Muscle of arm (tissue), 14 donors: ENCODE results near the gene ANO10. TPM values are rescaled to one million over a fixed set of nuclear protein-coding genes. Genes with fewer than 3 reads are reported as not detected.
"Not testable (repeated sequence)": the region's sequence is repeated elsewhere in the genome, so short reads cannot be mapped to it uniquely, and the experiment has no call there.

ENCODE experiments used
- DNase-seq: peaks from one replicate; pipeline ENCODE4 v3.0.0-alpha.2; 2013
- long read RNA-seq, 11 donors: transcript quantifications; one replicate each; lab custom pipeline, GENCODE V29; 2026
- polyA plus RNA-seq, 12 donors: library from polyadenylated mRNA; unstranded; fragments of 120-200 nt; gene quantifications; one replicate each; pipeline ENCODE4 v1.2.1, GENCODE V29; 2013; ENCODE audit not compliant: insufficient read length in 12 of 12

Gene ANO10, protein sequence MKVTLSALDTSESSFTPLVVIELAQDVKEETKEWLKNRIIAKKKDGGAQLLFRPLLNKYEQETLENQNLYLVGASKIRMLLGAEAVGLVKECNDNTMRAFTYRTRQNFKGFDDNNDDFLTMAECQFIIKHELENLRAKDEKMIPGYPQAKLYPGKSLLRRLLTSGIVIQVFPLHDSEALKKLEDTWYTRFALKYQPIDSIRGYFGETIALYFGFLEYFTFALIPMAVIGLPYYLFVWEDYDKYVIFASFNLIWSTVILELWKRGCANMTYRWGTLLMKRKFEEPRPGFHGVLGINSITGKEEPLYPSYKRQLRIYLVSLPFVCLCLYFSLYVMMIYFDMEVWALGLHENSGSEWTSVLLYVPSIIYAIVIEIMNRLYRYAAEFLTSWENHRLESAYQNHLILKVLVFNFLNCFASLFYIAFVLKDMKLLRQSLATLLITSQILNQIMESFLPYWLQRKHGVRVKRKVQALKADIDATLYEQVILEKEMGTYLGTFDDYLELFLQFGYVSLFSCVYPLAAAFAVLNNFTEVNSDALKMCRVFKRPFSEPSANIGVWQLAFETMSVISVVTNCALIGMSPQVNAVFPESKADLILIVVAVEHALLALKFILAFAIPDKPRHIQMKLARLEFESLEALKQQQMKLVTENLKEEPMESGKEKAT
- 10 to 100 TPM in 11 of 12 donors, not detected in 1; 15.1 to 30.8 (median 22.2) TPM for polyA plus RNA-seq
- long read RNA-seq, donor 1, partial matches to known transcripts, result 38 of 49 reads
- long read RNA-seq, donor 1, other reads (novel, unspliced or antisense), result 9 of 49 reads
- long read RNA-seq, donor 2, partial matches to known transcripts, result 0 of 2 reads
- long read RNA-seq, donor 2, other reads (novel, unspliced or antisense), result 0 of 2 reads
- long read RNA-seq, donor 3, partial matches to known transcripts, result 0 of 1 reads
- long read RNA-seq, donor 3, other reads (novel, unspliced or antisense), result 0 of 1 reads
- long read RNA-seq, donor 4, partial matches to known transcripts, result 0 of 2 reads
- long read RNA-seq, donor 4, other reads (novel, unspliced or antisense), result 0 of 2 reads
- long read RNA-seq, donor 5, partial matches to known transcripts, result 0 of 5 reads
- long read RNA-seq, donor 5, other reads (novel, unspliced or antisense), result 0 of 5 reads
- long read RNA-seq, donor 6, result 0 reads
- long read RNA-seq, donor 7, partial matches to known transcripts, result 0 of 2 reads
- long read RNA-seq, donor 7, other reads (novel, unspliced or antisense), result 0 of 2 reads
- long read RNA-seq, donor 8, partial matches to known transcripts, result 0 of 3 reads
- long read RNA-seq, donor 8, other reads (novel, unspliced or antisense), result 0 of 3 reads
- long read RNA-seq, donor 9, partial matches to known transcripts, result 0 of 1 reads
- long read RNA-seq, donor 9, other reads (novel, unspliced or antisense), result 0 of 1 reads
- long read RNA-seq, donor 10, partial matches to known transcripts, result 0 of 2 reads
- long read RNA-seq, donor 10, other reads (novel, unspliced or antisense), result 0 of 2 reads
- long read RNA-seq, donor 11, partial matches to known transcripts, result 0 of 1 reads
- long read RNA-seq, donor 11, other reads (novel, unspliced or antisense), result 0 of 1 reads

DNA sequence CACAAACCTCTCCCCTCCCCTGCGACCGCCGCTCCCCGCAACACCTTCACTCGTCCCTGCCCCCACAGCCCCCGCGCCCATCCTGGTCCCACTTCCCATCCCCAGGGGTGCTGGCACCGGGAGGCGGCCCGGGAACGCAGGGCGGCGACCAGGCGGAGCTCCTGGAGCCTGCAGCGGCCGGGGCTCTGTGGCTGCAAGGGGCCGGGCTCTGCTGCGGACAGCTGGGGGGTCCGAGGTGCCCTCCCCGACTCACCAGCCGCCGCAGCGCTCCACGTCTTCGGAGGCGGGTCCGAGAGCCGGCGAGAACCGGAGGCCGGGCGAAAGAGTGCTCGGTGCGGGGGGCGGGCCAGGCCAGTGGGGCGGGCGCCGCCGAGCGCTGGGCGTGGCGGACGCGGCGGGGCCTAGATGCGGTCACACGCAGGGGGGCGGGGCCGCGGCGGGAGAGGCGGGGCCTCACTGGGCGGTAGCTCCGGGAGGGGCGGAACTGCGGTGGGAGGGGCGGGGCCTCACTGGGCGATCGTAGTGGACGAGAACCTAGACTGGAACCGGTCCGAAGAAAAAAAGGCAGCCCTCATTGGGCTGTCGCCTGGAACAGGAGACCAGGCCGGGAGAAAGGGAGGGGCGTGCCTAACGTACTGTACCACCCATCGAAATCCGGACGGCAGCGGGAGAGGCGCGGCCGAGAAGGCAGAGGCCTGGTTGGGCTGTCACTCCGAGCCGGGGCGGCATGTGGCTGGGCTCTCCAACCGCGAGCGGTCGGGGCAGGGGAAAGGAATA, at the start of gene ANO10:
Gene ANO10 (minus strand): TSS at position 356 of the 777 bp plus-strand sequence. CDS start 16,159 bp downstream, outside the sequence.
- DNase-seq, result peak; percentile 99

DNA sequence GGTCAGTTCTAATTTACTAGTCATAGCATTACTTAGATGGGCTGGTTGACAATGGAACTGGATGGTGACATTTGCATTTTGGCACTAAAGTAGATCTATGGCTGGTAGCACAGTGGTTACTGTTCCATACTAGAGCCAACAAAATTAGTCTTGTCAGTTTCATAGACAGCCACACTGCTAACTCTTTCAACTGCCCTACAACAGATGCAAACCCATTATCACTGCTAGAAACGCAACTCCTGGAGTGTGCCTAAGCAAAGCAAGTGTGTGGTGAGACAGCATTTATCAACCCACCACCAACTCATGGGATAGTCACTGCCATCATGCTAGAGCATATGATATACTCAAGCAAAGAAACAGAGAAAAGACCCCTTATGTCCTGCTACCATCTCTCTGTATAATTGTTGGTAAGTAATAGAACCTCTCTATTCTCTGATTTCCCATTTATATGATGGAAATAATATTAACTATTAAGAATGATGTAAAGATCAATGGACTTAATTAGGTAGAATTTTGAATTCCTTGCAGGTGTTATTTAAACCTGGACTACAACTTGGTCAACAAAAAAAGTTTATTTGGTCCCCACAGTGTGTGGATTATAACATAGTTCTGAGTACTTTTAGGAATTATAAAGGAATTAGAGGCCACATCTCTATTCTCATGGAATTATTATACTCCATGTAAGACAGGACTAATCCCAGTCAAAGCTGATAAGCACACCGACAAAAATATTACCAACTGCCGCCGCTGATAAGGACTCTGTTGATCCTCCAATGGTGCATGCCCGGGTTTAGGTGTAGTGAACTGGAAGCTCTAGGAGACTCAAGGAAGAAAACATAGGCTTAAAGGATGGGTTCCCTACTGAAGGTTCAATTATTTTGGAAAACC, 49.1 kb upstream of the ANO10 start:
- no peak for DNase-seq

DNA sequence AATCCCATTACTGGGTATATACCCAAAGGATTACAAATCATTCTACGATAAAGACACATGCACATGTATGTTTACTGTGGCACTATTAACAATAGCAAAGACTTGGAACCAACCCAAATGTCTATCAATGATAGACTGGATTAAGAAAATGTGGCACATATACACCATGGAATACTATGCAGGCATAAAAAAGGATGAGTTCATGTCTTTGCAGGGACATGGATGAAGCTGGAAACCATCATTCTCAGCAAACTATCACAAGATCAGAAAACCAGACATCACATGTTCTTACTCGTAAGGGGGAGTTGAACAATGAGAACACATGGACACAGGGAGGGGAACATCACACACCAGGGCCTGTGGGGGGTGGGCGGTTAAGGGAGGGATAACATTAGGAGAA, 43.2 kb upstream of the ANO10 start:
- DNase-seq, result not testable (repeated sequence)

DNA sequence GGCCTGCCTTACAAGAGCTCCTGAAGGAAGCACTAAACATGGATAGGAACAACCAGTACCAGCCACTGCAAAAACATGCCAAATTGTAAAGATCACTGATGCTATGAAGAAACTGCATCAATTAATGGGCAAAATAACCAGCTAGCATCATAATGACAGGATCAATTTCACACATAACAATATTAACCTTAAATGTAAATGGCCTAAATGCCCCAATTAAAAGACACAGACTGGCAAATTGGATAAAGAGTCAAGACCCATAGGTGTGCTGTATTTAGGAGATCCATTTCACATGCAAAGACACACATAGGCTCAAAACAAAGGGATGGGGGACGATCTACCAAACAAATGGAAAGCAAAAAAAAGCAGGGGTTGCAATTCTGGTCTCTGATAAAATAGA, 39.6 kb upstream of the ANO10 start:
- not testable (repeated sequence) for DNase-seq

DNA sequence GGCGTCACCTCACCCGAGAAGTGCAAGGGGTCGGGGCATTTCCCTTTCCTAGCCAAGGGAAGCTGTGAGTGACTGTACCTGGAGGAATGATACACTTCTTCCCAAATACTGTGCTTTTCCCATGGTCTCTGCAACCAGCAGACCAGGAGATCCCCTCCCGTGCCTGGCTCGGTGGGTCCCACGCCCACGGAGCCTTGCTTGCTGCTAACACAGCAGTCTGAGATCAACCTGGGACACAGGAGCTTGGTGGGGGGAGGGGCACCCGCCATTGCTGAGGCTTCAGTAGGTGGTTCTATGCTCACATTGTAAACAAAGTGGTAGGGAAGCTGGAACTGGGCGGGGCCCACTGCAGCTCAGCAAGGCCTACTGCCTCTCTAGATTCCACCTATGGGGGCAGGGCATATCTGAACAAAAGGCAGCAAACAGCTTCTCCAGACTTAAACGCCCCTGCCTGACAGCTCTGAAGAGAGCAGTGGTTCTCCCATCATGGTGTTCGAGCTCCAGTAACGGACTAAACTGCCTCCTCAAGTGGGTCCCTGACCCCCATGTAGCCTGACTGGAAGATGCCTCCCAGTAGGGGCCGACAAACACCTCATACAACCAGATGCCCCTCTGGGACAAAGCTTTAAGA, 37.6 kb upstream of the ANO10 start:
- no peak for DNase-seq

DNA sequence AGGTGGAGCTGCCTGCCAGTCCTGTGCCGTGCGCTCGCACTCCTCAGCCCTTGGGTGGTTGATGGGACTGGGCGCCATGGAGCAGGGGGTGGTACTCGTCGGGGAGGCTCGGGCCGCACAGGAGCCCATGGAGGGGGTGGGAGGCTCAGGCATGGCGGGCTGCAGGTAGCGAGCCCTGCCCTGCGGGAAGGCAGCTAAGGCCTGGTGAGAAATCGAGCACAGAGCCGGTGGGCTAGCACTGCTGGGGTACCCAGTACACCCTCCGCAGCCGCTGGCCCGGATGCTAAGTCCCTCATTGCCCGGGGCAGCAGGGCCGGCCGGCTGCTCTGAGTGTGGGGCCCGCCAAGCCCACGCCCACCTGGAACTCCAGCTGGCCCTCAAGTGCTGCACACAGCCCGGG, 34.6 kb upstream of the ANO10 start:
- DNase-seq, result not testable (repeated sequence)

DNA sequence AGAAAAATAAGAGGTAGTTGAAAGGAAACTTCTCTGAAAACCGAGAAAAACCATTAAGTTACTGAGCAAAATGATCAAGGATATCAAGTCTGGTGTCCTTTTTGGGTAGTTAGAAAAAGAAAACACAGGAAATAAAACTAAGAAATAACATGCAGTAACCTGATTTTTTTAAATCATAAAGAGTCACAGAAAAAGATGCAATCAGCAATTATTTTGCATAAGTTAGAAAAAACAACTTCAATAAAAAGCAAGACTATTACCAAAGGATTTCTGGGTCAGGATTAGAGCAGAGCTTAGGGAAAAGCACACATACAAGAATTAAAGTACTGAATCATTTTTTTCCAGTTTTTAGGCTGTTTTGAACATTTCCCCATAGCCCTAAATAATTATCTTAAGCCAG, 28.5 kb upstream of the ANO10 start:
- no peak for DNase-seq

DNA sequence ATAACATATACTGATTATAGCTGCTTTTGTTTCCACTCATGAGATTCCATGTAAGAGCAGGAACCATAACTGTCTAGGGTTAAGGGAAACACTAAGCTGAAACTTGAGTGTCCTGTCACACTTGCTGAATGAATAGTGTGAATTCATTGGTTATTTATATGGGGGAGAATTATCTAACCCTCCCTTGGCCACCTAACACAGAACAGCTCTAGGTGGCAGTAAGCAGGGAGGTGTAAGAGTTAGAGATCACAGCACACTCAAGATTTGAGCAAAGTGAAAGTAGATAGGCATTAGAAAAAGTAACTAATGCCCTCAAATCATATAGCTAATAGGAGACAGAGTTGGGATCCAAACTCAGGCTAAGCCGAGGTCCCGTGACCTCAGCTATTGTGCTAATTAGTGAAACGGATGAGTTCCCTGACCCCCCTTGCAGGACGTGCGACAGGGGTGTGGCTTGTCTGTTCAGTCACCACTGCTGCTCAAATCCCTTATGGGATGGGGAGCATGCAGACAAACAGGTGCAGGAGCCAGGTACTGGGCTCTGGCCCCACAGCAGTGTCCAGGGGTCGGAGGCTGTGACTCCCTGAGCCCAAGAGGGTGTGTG, 27.7 kb upstream of the ANO10 start:
- no peak for DNase-seq

DNA sequence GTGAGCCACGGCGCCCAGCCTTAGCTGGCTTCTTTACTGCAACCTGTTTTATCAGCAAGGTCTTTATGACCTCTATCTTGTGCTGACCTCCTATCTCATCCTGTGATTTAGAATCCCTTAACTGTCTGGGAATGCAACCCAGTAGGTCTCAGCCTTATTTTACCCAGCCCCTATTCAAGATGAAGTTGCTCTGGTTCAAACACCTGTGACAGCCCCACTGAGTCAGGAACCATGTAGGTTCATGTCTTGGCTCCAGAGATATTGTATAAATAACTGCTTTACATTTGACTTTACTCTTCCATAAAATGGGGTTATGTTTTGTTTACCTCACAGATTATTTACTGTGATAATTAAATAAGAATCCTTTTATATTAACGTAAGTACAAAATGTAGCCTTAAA, 27.1 kb upstream of the ANO10 start:
- DNase-seq, result no peak

DNA sequence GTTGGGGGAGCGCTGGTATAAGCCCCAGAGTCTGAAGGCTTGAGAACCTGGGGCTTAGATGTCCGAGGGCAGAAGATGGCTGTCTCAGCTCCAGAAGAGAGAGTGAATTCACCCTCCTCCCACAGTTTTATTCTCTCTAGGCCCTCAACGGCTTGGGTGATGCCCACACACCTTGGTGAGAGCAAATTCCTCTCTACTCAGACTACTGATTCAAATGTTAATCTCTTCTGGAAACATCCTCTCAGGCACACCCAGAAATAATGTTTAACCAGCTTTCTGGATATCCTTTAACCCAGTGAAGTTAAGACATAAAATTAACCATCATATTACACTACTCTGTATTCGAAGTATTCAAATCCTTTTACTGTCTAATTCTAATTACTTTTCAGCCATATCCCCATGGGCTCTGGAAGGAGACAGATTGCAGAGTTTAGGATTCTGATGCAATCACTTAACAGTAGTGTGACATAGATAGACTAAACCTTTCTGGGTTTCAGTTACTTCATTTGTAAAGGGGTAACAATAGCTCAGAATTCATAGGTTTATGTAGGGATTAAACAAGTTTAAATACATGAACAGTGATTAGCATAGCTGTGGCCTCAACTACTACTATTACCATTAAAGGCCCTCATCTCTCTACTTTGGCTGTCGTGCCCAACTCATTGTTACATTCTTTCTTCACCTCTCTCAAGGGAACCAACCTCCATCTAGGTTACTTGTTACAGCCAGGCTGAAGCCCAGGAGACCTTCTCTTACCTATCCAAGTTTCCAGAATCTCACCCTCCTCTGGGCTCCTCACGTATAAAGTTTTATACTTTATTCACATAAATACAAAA, 25.7 kb upstream of the ANO10 start:
- no peak for DNase-seq

DNA sequence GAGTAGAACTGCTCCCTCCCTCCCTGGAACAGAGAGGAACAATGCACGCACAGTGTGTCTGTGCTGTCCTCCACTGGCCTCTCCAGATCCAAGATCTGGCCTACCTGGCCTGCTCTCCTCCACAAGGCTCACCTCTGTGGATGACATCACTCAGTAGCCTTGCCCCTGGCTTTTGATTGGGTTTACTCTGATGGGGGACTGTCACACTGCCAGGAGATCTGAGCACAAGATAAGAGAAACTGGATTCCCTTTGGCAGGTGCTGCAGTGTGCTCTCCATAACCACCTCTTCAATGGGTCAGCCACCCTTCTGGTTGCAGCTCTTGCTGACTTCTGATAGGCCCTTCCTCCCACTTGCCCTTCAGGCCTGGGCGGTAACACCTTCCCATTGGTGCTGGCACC, 22.6 kb upstream of the ANO10 start:
- DNase-seq, result no peak

DNA sequence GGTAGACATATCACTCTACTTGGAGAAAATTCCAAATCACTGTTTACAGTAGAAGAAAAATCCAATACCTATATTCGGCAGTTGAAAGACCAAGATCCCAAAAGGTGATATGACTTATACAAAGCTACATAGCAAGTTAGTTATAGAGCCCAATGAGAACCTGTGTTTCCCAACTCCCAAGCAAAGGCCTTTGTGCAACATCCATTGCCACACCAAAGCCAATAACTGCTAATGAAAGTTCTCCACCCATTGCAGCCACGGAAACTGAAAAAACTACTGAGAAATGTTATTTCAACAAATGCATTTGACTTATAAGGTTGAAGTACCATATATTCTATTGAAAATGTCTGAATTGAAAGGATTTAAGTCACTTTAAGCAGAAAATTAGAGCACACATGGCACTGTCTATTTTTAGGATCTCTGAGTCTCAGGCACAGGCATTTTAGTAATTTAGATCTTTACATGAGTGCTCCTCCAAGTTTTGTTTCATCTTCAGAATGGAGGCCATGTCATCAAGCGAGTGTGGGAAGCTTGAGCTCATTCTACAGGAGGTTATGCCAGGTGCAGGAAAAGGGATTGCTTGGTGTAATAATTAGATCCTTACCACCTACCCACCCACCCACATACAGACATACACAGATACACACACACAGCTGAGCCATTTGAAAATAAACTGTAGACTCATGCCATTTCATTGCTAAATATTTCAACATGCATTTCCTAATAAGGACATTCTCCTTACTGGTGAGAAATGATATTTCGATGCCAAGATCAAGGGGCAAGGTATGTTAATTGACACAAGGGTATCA, 19.7 kb upstream of the ANO10 start:
- DNase-seq, result no peak

DNA sequence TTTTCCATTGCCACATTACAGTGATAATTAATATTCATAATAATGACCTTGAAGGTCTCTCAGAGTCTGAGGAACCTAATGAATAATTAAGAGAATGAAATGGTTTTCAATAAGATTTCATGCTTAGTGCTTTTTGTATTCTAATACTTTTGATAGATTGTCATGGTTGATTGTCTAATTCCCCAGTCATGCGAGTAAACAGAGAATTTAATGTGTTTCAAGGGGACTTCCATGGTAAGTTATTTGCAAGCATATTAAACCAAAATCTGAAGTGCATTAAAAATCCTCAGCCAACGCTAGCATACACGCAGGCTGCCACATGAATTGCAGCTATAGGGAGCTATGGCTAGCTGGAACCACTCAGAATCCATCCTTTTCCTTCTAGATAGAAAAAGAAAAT, 18.9 kb upstream of the ANO10 start:
- DNase-seq, result no peak

DNA sequence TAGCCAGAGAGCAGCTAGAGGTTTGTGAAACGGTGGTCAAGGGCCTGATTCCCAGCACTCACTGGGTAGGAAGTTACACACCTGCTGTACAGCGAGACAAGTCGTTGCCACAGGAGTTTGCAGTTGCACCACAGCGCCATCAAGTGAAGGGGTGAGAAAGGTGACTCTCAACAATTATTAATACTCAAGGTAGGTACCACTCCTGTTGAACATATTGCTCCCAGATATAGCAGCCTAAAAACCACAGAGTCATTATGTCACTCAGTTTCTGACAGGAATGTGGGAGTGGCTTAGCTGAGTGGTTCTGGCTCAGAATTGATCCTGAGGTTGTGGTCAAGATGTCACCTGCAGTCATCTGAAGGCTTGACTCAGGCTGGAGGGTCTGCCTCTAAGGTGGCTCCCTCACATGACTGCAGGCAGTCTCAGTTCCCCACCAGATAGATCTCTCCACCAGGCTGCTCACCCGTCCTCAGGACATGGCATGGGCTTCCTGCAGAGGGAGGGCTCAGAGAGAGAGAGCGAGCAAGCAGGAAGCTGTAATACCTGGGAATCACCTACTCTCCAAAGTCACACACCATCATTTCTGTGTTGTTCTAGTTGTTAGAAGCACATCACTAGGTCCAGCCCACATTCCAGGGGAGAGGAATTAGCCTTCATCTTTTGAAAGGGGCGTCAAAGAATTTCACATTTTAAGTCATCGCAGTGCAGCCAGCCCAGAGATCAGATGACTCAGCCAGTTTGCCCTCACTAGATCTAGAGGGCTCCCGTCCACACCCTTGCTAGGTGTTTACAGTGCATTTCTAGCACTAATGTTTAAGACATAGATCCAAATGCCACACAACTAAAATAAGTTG, 17.0 kb upstream of the ANO10 start:
- DNase-seq, result no peak

DNA sequence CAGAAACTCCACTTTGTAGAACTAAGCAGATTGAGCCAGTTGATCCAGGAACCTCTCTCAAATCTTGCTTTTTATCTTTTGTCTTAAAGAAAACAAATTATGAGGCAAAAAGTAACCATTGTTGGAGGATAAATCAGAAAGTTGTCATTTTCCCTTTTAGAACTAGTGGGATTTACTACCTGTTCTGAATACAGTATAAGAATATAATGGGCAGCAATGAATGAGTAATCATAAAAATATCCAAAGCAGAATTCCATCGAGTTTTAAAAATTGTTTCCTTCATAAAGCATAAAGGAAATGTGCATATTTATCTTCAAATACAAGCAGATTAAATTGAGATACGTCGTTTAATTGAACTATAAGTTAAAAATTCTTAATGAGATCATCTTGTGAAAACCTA, 15.9 kb upstream of the ANO10 start:
- DNase-seq, result no peak

DNA sequence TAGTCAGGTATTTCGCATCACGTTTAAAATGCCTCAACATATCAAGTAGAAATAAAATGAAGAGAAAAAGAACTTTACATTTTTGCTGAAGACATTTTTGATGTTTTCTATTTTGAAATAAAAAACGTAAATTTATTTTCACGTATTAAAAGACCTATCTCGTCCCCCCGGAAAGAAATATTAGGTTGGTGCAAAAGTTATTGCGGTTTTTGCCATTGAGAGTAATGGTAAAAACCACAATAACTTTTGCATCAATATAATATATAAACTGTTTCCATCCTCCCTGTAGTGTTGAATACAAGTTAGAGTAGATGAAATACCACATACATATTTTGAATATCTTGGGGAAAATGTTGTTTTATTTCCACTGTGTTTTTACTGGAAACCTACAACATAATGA, 11.2 kb upstream of the ANO10 start:
- no peak for DNase-seq
